GM21529 (cell line): ENCODE data around the gene MOCS2.

Experiments
- ATAC-seq: cut with Tn5 transposase; IDR thresholded peaks from one replicate; pipeline ENCODE4 v1.9.1; 2021; ENCODE audit not compliant: unreplicated experiment

The MOCS2 gene

GRCh38 chr5:53053364-53053763 lies 56.2 kb downstream of the MOCS2 start:
- ATAC-seq = no peak

DNA sequence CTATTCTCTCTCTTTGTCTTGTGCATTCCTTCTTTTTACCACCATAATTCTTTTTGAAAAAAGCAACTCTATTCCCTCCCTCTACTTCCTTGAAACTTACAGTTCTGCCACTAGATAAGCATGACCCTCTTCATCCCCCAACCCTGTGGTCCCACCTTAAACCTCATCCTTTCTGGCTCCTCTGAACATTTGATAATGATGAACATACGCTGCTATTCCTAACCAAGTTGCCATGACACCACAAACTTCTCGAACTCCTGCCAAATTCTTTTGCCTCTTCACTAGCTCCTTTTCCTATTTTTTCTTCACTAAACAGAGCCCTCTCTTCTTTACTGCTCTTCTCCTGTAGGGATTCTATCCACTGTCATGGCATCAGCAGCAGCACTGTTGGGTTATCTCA lies 57.1 kb downstream of the MOCS2 start:
- no peak for ATAC-seq

DNA sequence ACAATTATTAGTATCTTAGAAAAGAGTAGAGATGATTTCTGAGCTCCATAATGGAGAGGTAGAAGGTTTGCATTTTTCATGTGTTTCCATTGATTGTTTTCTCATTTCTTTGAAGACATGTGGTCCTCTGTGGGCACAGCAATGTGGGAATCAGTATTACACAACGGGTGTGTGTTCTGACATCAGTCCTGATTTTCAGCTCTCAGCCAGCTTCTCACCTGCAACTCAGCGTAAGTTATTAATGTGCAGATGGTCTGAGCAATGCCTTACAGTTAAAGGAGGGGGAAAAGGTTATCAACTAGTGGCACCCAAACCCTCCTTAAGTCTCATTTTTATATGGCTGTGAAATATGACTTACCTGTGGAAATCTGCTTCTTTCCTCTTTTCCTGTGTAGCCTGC lies 61.3 kb downstream of the MOCS2 start:
- ATAC-seq = no peak
